Measurements from ENCODE around the gene UTP25.

The UTP25 gene

DNA sequence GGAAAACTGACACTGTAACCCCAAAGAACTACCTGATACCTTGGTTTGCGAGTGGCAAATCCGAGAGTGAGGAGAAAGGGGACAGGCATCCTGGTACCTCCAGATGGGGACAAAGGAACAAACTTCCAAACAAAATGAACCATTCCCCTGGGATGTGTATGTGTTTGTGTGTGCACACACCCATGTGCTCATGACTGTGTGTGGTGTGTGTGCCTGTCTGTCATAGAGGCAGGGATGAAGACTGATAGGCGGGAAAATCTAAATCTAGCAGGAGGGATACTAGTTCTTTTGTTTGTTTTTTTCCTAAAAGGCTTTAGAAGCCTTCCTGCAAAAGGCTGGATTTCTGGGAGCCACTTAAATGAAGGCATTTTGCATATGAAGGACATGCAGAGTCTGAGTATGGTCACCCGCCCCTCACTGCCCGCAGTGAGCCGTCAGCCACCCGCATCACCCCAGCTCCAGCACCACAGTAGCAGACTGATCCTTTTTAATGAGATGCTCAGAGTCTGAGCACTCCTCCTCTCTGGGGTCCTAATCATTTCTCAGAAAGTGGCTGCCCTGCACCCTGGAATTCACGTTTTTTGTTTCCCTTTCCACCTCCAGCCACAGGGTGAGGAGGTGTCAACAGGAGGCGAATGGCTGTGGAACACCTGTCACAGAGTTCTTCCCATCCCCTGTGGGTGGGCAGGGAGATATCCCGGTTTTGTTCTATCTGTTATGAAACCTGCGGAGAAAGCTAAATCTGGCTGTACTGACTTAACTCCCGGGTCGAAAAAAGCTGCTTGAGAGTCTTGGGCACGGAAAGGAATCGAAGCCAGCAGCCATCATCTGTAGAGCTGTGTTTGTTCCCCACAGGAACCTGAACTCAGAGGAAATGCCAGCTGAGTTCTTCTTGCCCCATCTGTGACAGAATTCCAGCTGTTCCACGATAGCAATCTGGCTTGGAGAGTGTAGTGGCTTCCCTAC, 34.9 kb downstream of the UTP25 start:
- no peak overlapping the region for H3K4me3 ChIP-seq (ENCODE audit: low read length)
- no peak for DNase-seq (ENCODE audit: low read depth)
- TF ChIP-seq, protein P1, sequence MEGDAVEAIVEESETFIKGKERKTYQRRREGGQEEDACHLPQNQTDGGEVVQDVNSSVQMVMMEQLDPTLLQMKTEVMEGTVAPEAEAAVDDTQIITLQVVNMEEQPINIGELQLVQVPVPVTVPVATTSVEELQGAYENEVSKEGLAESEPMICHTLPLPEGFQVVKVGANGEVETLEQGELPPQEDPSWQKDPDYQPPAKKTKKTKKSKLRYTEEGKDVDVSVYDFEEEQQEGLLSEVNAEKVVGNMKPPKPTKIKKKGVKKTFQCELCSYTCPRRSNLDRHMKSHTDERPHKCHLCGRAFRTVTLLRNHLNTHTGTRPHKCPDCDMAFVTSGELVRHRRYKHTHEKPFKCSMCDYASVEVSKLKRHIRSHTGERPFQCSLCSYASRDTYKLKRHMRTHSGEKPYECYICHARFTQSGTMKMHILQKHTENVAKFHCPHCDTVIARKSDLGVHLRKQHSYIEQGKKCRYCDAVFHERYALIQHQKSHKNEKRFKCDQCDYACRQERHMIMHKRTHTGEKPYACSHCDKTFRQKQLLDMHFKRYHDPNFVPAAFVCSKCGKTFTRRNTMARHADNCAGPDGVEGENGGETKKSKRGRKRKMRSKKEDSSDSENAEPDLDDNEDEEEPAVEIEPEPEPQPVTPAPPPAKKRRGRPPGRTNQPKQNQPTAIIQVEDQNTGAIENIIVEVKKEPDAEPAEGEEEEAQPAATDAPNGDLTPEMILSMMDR (conservative IDR thresholded peaks at IDR 0.05; ENCODE audit: low read depth, low read length): no peak

DNA sequence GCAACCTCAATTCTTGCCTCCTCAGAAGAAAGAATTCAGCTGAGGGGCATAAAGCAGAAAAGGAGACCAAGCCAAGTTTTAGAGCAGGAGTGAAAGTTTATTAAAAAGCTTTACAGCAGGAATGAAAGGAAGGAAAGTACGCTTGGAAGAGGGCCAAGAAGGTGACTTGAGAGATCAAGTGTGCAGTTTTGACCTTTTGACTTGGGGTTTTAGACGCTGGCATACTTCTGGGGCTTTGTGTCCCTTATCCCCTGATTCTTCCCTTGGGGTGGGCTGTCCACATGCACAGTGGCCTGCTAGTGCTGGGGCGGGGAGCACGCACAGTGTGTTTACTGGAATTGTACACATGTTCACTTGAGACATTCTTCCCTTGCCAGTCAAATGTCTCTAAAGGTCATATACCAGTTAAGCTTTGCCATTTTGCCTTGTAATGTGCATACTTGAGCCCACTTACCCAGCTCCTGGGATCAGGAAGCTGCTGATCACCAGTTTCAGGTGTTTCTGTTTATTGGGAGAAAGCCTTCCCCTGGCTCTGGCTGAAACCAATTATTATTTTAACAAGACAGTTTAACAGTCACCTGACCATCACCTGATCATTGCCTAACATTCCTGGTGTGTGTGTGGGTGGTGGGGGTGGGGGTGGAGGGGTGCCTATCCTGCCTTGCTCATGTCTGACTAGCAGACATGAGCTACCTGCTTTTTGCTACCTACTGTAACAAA, 36.2 kb downstream of the UTP25 start:
- TF ChIP-seq, protein P1 (conservative IDR thresholded peaks at IDR 0.05; ENCODE audit: low read depth, low read length): no peak
- no peak overlapping the region for H3K4me3 ChIP-seq (ENCODE audit: low read length)
- DNase-seq (ENCODE audit: low read depth): peak; percentile 93

DNA sequence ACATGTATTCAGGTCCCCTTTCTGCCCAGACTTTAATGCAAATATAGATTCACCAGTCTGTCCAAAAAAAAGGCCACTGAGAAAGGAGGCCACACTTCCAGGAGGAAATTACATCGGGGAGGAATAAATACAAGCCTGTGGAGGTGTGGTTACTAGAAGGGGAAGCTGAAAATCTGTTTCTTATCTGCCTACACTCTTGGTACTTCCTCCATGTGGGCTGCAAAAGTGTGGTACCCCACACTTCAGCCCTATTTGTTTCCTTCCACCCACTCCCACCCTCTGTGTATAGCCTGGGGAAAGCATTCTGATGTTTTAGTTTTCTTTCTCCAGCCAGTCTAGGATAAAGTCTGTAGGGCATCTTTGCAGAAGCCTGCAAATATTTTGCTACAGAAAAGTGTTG, 38.4 kb downstream of the UTP25 start:
- no peak overlapping the region for H3K4me3 ChIP-seq (ENCODE audit: low read length)
- DNase-seq (ENCODE audit: low read depth): no peak
- TF ChIP-seq, protein P1 (conservative IDR thresholded peaks at IDR 0.05; ENCODE audit: low read depth, low read length): no peak

DNA sequence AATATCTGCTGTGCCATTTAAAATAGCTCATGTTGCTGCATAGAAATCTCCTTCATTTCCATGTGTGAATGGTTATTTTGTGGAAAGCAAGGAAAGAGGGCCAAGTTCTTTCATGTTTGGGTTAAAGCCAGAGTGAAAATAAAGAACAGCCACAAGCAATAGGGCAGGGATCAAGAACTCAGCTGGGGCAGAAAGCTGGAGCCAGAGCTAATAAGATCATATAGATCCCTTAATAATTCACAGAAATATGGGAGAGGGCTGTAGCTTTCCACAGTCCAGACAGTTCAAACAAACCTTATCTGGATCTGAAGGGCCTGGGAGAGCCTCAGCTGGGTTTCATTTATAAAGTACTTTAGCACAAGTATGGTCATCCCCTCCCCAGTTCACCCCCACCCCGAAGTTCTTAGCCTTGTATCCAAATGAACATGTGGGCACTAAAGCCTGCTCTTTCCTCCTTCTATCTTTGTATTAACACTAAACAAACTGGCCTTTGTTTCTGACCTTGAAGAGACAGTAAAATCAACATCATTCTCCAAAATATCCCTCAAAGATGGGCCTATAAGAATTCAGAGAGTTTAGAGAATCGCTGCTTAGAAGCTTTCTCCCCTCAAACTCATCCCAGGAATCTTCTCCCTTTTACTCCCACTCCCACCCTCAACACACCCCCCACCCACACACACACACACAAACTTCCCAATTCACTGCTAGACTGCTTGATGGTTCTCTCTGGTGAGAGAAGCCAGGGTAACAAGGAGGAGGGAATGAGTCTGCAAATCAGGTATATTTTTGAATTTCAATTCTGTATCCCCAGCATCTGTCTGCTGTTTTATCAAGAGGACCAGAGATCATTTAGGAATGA, 41.7 kb downstream of the UTP25 start:
- TF ChIP-seq, protein P1 (conservative IDR thresholded peaks at IDR 0.05; ENCODE audit: low read depth, low read length): no peak
- no peak for DNase-seq (ENCODE audit: low read depth)
- H3K4me3 ChIP-seq (ENCODE audit: low read length): no peak overlapping the region

DNA sequence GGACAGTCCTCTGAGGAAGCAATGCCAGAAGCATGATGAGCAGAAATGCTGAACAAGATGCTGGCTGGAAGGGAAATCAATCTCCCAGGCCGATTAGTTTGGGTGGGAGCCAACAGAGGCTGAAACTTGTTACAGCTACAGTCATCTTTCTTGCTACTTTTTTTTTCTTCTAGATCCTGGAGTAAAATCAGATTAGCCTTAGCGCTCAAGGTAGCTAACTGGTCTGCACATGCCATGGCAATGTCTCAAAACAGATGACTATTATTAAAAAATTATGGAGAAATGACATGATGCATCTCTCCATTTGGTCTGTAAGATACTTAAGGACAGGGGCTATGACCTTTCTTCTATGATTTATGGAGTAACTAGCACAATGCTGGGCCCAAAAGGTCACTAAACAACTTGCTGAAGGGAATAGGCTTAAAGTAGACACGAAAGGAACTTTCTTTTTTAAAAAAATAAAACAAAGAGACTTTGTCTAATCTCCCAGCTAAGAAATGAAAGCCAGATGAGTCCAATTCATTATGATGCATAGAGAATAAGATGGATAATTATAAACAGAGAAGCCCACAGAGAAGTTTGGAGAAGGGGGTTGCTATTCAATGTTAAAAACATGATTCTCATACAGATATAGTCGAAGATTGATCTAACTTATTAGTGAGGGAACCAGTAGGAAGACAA, 42.5 kb downstream of the UTP25 start:
- peak; percentile 69 for DNase-seq (ENCODE audit: low read depth)
- no peak overlapping the region for H3K4me3 ChIP-seq (ENCODE audit: low read length)
- TF ChIP-seq, protein P1 (conservative IDR thresholded peaks at IDR 0.05; ENCODE audit: low read depth, low read length): no peak

DNA sequence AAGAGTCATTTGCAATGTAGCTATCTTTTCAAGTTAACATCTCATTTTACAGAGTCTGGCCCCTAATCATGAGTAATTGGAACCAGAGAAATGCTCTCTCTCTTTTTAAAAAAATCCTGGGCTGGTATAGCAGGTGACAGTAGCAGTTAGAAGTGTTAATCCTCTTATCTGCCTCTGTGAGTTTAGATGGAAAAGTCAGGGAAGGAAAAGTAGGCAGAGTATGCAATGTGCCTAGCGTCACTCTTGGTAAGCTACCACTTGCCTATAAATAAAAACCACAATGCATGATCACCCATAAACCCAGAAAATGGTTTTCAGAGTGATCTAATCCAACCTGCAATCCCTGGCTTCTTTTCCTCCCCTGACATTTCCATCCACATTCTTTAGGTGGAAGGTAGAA, 43.2 kb downstream of the UTP25 start:
- peak; percentile 94 for DNase-seq (ENCODE audit: low read depth)
- TF ChIP-seq, protein P1 (conservative IDR thresholded peaks at IDR 0.05; ENCODE audit: low read depth, low read length): no peak
- H3K4me3 ChIP-seq (ENCODE audit: low read length): no peak overlapping the region

Measured in retinal pigment epithelial cell (primary cell).